Naive thymus-derived CD4-positive, alpha-beta T cell (primary cell): ENCODE results near the gene HEATR5A. TPM values are rescaled to one million over a fixed set of nuclear protein-coding genes. Genes with fewer than 3 reads are reported as not detected.

Experiments
- ATAC-seq: fragments of 150-1000 bp; cut with Tn5 transposase; 2 replicates; pipeline ENCODE4 v1.10.0; 2021; ENCODE audit warnings: mild to moderate bottlenecking, moderate library complexity
- CTCF ChIA-PET: fragments of 350-600 bp; sonication (Branson Sonifier 250); formaldehyde crosslinking; loops from one replicate; lab custom pipeline; 2021; ENCODE audit warnings: antibody characterized with exemption; lab: Charles Lee
- POLR2A ChIA-PET: fragments of 350-600 bp; sonication (Branson Sonifier 250); formaldehyde crosslinking; loops from one replicate; lab custom pipeline; 2021; ENCODE audit warnings: antibody characterized with exemption, inconsistent platforms; lab: Charles Lee
- DNase-seq, 9 donors: peaks; one replicate each; pipeline versions ENCODE4 v3.0.0 to v3.0.0-alpha.2; 2020 to 2022; ENCODE audit warnings: mixed read lengths in 1 of 9
- H3K27ac ChIP-seq: one replicate; pipeline ENCODE4 v1.7.0; 2013; ENCODE audit warnings: mild to moderate bottlenecking, low read depth, low read length, moderate library complexity
- H3K27me3 ChIP-seq, 2 donors: one replicate each; pipeline ENCODE4 v1.7.0; 2013; ENCODE audit warnings: low read length in 2 of 2, mild to moderate bottlenecking in 2 of 2, moderate library complexity in 2 of 2; ENCODE audit not compliant: control insufficient read depth in 2 of 2, insufficient read depth in 2 of 2
- H3K36me3 ChIP-seq, 3 experiments: 1 replicate in 2 of 3; 2 replicates in 1 of 3; pipeline ENCODE4 v1.7.0; 2013; ENCODE audit warnings: low read length in 3 of 3, mild to moderate bottlenecking in 3 of 3, moderate library complexity in 1 of 3; ENCODE audit not compliant: insufficient read depth in 3 of 3, control insufficient read depth in 2 of 3
- H3K4me1 ChIP-seq, 2 donors: one replicate each; pipeline ENCODE4 v1.7.0; 2013; ENCODE audit warnings: low read length in 2 of 2, mild to moderate bottlenecking in 2 of 2, moderate library complexity in 1 of 2; ENCODE audit not compliant: control insufficient read depth in 2 of 2, insufficient read depth in 2 of 2
- H3K4me3 ChIP-seq: 2 replicates; pipeline ENCODE4 v1.7.0; 2013; ENCODE audit warnings: mild to moderate bottlenecking, low read length
- H3K9me3 ChIP-seq, 3 experiments: 1 replicate in 2 of 3; 2 replicates in 1 of 3; pipeline ENCODE4 v1.7.0; 2013; ENCODE audit warnings: low read length in 3 of 3; ENCODE audit not compliant: control insufficient read depth in 2 of 3
- H3K27ac Mint-ChIP-seq, 9 donors: one replicate each; pipeline ENCODE4 v1.8.0; 2020 to 2022; ENCODE audit warnings: mixed read lengths in 9 of 9, mild to moderate bottlenecking in 8 of 9, moderate library complexity in 5 of 9, inconsistent platforms in 2 of 9
- H3K27me3 Mint-ChIP-seq, 5 donors: one replicate each; pipeline ENCODE4 v1.8.0; 2021 to 2022; ENCODE audit warnings: mixed read lengths in 5 of 5, mild to moderate bottlenecking in 1 of 5
- H3K36me3 Mint-ChIP-seq, 5 donors: one replicate each; pipeline ENCODE4 v1.8.0; 2020 to 2022; ENCODE audit warnings: mixed read lengths in 5 of 5, mild to moderate bottlenecking in 3 of 5, inconsistent platforms in 1 of 5
- H3K4me1 Mint-ChIP-seq, 7 donors: one replicate each; pipeline ENCODE4 v1.8.0; 2020 to 2022; ENCODE audit warnings: mixed read lengths in 7 of 7, mild to moderate bottlenecking in 3 of 7, inconsistent platforms in 1 of 7
- H3K4me3 Mint-ChIP-seq, 10 donors: one replicate each; pipeline ENCODE4 v1.8.0; 2020 to 2022; ENCODE audit warnings: mild to moderate bottlenecking in 10 of 10, mixed read lengths in 10 of 10, moderate library complexity in 6 of 10, inconsistent platforms in 2 of 10
- H3K9me3 Mint-ChIP-seq, 11 donors: one replicate each; pipeline ENCODE4 v1.8.0; 2020 to 2022; ENCODE audit warnings: mixed read lengths in 11 of 11, mild to moderate bottlenecking in 4 of 11, inconsistent platforms in 1 of 11, moderate library complexity in 1 of 11
- intact Hi-C, 2 donors: fragments of 100-400 bp; cut with micrococcal nuclease; formaldehyde crosslinking; loops; one replicate each; pipeline ENCODE4 v1.15.1; 2023
- polyA plus RNA-seq, 2 donors: library from polyadenylated mRNA; unstranded; fragments of 300-500 nt; fragmentation: Illumina TruSeq; gene quantifications; one replicate each; pipeline ENCODE4 v1.2.3, GENCODE V29; 2021
- total RNA-seq, 6 experiments: library from RNA in 5 of 6; stranded (reverse) in 5 of 6; gene quantifications; 1 replicate in 5 of 6; 2 replicates in 1 of 6; pipeline ENCODE4 v1.2.3 and lab custom pipeline; 2021 to 2026

HEATR5A gene
- total and polyA plus RNA-seq, 7 experiments from 2014 or later = 5.6 to 14.4 (median 12.7) TPM

DNA sequence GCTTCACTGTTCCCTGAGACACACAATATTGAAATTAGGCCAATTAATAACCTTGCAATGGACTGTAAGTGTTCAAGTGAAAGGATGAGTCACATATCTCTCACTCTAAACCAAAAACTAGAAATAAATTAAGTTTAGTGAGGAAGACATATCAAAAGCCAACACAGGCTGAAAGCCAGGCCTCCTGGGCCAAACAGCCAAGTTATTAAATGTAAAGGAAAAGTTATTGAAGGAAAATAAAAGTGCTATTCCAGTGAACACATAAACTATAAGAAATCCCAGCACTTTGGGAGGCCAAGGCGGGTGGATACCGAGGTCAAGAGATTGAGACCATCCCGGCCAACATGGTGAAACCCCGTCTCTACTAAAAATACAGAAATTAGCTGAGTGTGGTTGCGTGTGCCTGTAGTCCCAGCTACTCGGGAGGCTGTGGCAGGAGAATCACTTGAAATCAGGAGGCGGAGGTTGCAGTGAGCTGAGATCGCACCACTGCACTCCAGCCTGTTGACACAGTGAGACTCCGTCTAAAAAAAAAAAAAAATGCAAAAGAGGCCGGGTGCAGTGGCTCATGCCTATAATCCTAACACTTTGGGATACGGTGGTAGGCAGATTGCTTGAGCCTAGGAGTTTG lies 10.4 kb upstream of the HEATR5A start:
- peak overlapping the region in 1 of 9 donors; percentile 12 for H3K27ac Mint-ChIP-seq
- no peaks in the 10 kb centered on the region for H3K27me3 ChIP-seq

DNA sequence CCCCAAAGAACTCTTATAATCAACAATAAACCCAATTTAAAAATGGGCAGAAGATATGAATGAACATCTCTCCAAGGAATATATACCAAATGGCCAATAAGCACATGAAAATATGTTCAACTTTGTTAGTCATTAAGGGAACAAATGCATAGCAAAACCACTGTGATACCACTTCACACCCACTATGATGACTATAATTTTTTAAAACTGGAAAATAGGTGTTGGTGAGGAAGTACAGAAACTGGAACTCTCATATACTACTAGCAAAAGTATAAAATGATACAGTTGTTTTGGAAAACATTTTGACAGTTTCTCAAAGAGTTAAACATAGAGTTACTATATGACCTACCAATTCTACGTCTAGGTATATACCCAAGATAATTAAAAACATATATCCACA lies 9.4 kb upstream of the HEATR5A start:
- H3K4me3 ChIP-seq = no peak overlapping the region
- no peaks in the 10 kb centered on the region for H3K4me1 ChIP-seq
- intact Hi-C loops = loop anchor here in 1 of 2 donors (10.0 kb wide), 2 partner anchors 805 to 875 kb away; partner anchors contain the start of genes G2E3 and SCFD1
- H3K27me3 ChIP-seq = no peaks in the 10 kb centered on the region
- Mint-ChIP-seq H3K27ac (no peak overlapping the region), H3K27me3 (no peaks in the 10 kb centered on the region), H3K4me1 (no peaks in the 10 kb centered on the region), H3K4me3 (no peak overlapping the region), H3K36me3 (peaks cover 6 to 16% (median 10%) of the 10 kb centered on the region in 5 donors), H3K9me3 (peaks cover 0 to 14% (median 3%) of the 10 kb centered on the region in 11 donors)
- H3K36me3 ChIP-seq = no peaks in the 10 kb centered on the region
- H3K9me3 ChIP-seq = no peaks in the 10 kb centered on the region
- no peak overlapping the region for H3K27ac ChIP-seq
- no peak for DNase-seq
- ChIA-PET POLR2A (no interaction called here), CTCF (no interaction called here)
- ATAC-seq = no peak

More for the DNA sequence above, 10.4 kb upstream of the HEATR5A start:
- Mint-ChIP-seq H3K4me3 (no peak overlapping the region), H3K4me1 (no peaks in the 10 kb centered on the region), H3K27me3 (no peaks in the 10 kb centered on the region), H3K9me3 (peaks cover 0 to 14% (median 4%) of the 10 kb centered on the region in 11 donors), H3K36me3 (peaks cover 6 to 16% (median 12%) of the 10 kb centered on the region in 5 donors)
- POLR2A ChIA-PET = interaction anchor here (0.6 kb wide), 1 partner anchor 9 kb away, joined by 3 read pairs; no protein-coding TSS in a partner anchor
- no peaks in the 10 kb centered on the region for H3K9me3 ChIP-seq
- no peaks in the 10 kb centered on the region for H3K36me3 ChIP-seq
- intact Hi-C loops = no loop called here
- no peak overlapping the region for H3K4me3 ChIP-seq
- ATAC-seq (no peak), DNase-seq (no peak)
- H3K4me1 ChIP-seq = no peaks in the 10 kb centered on the region
- CTCF ChIA-PET = no interaction called here
- no peak overlapping the region for H3K27ac ChIP-seq

DNA sequence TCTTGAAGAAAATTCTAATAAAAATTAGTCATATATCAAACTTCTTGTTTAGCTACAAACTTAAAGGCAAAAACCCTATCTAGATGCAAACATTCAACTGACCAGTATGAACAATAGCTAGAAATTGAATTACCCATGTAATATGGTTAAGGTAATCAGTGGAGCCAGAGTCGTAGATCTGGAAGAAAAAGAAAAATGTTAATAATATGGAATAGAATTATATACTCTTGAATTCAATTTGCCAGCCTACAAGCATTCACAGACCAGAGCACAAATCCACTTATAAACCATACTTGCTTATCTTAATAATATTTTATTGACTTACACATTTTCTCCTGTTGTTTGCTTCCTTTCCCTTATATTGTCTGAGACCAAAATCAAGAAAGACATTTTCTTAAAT lies 7.7 kb upstream of the HEATR5A start:
- Histone ChIP-seq H3K27me3 (no peaks in the 10 kb centered on the region), H3K4me1 (no peaks in the 10 kb centered on the region), H3K27ac (no peak overlapping the region), H3K4me3 (no peak overlapping the region), H3K9me3 (no peaks in the 10 kb centered on the region), H3K36me3 (no peaks in the 10 kb centered on the region)
- no peak for ATAC-seq
- ChIA-PET POLR2A (no interaction called here), CTCF (interaction anchor here (0.7 to 0.8 kb wide), 2 partner anchors 10 to 931 kb away, joined by 3 read pairs; no protein-coding TSS in a partner anchor)
- Mint-ChIP-seq H3K4me3 (no peak overlapping the region), H3K27me3 (no peaks in the 10 kb centered on the region), H3K27ac (no peak overlapping the region), H3K9me3 (peaks cover 0 to 14% (median 3%) of the 10 kb centered on the region in 11 donors), H3K4me1 (no peaks in the 10 kb centered on the region), H3K36me3 (peaks cover 6 to 16% (median 10%) of the 10 kb centered on the region in 5 donors)
- no peak for DNase-seq
- intact Hi-C loops = loop anchor here in 1 of 2 donors (10.0 kb wide), 2 partner anchors 803 to 873 kb away; partner anchors contain the start of genes G2E3 and SCFD1

DNA sequence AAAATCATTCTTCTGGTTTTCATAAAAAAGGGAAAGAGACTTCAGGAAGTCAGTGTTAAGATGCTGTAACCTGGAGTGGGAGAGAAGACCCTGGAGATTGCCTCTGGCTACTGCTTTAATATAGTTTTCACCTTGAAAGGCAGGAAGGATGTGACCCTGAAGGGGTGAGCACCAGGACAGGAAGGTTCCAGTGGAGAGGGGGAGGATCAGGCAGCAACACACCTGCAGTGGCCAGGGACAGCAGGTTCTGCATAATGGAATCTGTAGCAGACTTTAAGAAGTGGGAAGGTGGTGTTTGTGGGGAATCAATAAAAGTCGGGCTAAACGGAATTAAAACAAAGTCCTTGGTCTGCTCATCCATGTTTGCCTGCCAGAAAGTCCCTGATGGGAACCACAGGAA lies 6.3 kb upstream of the HEATR5A start:
- Histone ChIP-seq H3K9me3 (no peaks in the 10 kb centered on the region), H3K27me3 (no peaks in the 10 kb centered on the region), H3K36me3 (no peaks in the 10 kb centered on the region), H3K4me1 (no peaks in the 10 kb centered on the region), H3K27ac (no peak overlapping the region), H3K4me3 (no peak overlapping the region)
- no peak for ATAC-seq
- Mint-ChIP-seq H3K36me3 (peaks cover 0 to 8% (median 3%) of the 10 kb centered on the region in 5 donors), H3K9me3 (peaks cover 0 to 5% (median 0%) of the 10 kb centered on the region in 11 donors), H3K4me1 (peaks cover 0 to 3% (median 0%) of the 10 kb centered on the region in 7 donors), H3K4me3 (no peak overlapping the region), H3K27me3 (no peaks in the 10 kb centered on the region), H3K27ac (no peak overlapping the region)
- POLR2A ChIA-PET = no interaction called here
- no peak for DNase-seq
- CTCF ChIA-PET = no interaction called here
- intact Hi-C loops = loop anchor here in 1 of 2 donors (10.0 kb wide), 2 partner anchors 802 to 872 kb away; partner anchors contain the start of genes G2E3 and SCFD1

DNA sequence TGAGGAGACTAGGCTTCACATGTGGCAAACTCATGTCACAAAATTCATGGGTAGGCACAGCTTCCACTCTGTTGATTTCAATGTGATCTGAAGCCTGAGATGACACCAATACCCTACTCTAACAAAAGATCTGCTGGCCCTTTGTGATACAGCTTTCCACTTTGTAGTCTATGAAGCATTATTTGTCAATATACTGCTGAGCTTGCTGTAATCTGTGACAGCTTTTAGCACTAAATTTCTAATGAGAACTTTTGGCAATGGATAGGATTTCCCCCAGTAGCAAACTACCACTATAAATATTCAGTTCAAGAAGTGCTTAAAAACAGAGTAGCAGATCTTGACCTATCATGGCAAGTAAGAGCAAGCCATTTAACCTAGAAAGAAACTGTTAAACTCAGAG lies 5.6 kb upstream of the HEATR5A start:
- ChIA-PET CTCF (no interaction called here), POLR2A (no interaction called here)
- H3K4me3 ChIP-seq = no peak overlapping the region
- H3K27me3 ChIP-seq = no peaks in the 10 kb centered on the region
- Mint-ChIP-seq H3K9me3 (no peaks in the 10 kb centered on the region), H3K27ac (no peak overlapping the region), H3K27me3 (no peaks in the 10 kb centered on the region), H3K4me3 (no peak overlapping the region), H3K36me3 (peaks cover 0 to 5% (median 0%) of the 10 kb centered on the region in 5 donors), H3K4me1 (peaks cover 5 to 10% (median 6%) of the 10 kb centered on the region in 7 donors)
- H3K27ac ChIP-seq = no peak overlapping the region
- DNase-seq = no peak
- H3K4me1 ChIP-seq = peaks cover 0 to 2% of the 10 kb centered on the region in 2 donors
- H3K36me3 ChIP-seq = no peaks in the 10 kb centered on the region
- ATAC-seq = no peak
- H3K9me3 ChIP-seq = no peaks in the 10 kb centered on the region
- intact Hi-C loops = loop anchor here in 1 of 2 donors (10.0 kb wide), 2 partner anchors 801 to 871 kb away; partner anchors contain the start of genes G2E3 and SCFD1

DNA sequence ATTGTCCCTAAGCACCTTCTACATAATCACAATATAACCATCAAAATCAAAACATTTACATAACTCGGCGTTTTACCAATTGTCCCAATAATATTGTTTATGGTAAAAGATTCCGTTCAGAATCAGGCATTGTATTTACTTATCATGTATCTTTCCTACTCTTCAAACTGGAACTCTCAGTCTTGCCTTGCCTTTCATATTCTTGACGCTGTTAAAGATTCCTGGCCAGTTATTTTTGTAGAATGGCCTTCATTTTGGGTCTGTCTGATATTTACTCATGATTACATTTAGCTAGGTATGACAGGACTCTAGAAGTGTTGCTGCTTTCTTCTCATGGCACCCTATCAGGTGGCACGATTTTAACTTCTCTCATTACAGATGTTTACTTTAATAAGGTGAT lies 850 bp upstream of the HEATR5A start:
- no peak for DNase-seq
- POLR2A ChIA-PET = interaction anchor here (1.2 to 2.8 kb wide), 8 partner anchors 30 to 798 kb away, joined by 3 to 20 read pairs (median 4); partner anchors contain the start of genes DTD2, HECTD1 and RNU6-8
- peaks cover 0 to 4% (median 0%) of the 10 kb centered on the region in 5 donors for H3K36me3 Mint-ChIP-seq
- H3K4me3 Mint-ChIP-seq = peak overlapping the region; percentile 94 to 99 (median 98)
- CTCF ChIA-PET = no interaction called here
- no peaks in the 10 kb centered on the region for H3K9me3 ChIP-seq
- peaks cover 0 to 6% (median 0%) of the 10 kb centered on the region in 3 experiments for H3K36me3 ChIP-seq
- intact Hi-C loops = loop anchor here in 1 of 2 donors (10.0 kb wide), 2 partner anchors 796 to 866 kb away; partner anchors contain the start of genes G2E3 and SCFD1
- H3K9me3 Mint-ChIP-seq = no peaks in the 10 kb centered on the region
- H3K27ac Mint-ChIP-seq = peak overlapping the region; percentile 34 to 93 (median 87)
- H3K4me1 Mint-ChIP-seq = peaks cover 20 to 35% (median 25%) of the 10 kb centered on the region in 7 donors
- no peaks in the 10 kb centered on the region for H3K27me3 ChIP-seq
- H3K4me3 ChIP-seq = peak overlapping the region; percentile 99
- H3K27me3 Mint-ChIP-seq = peaks cover 0 to 7% (median 0%) of the 10 kb centered on the region in 5 donors
- H3K27ac ChIP-seq = no peak overlapping the region
- ATAC-seq = no peak
- peaks cover 6 to 8% of the 10 kb centered on the region in 2 donors for H3K4me1 ChIP-seq
